Activated CD4-positive, alpha-beta T cell treated with anti-CD3 and anti-CD28 coated beads, Interleukin-2, Interleukin-4, amounts not matched to agents 100 ng/mL and 50 ng/mL, durations not matched to agents 16 hours and 8 hours (primary cell): ENCODE data around the gene RPRD2.
"Not testable (repeated sequence)": the region's sequence is repeated elsewhere in the genome, so short reads cannot be mapped to it uniquely, and the experiment has no call there.

Experiments
- DNase-seq: peaks from one replicate; pipeline ENCODE4 v3.0.0-alpha.2; 2020; ENCODE audit warnings: low spot score

Gene RPRD2

DNA sequence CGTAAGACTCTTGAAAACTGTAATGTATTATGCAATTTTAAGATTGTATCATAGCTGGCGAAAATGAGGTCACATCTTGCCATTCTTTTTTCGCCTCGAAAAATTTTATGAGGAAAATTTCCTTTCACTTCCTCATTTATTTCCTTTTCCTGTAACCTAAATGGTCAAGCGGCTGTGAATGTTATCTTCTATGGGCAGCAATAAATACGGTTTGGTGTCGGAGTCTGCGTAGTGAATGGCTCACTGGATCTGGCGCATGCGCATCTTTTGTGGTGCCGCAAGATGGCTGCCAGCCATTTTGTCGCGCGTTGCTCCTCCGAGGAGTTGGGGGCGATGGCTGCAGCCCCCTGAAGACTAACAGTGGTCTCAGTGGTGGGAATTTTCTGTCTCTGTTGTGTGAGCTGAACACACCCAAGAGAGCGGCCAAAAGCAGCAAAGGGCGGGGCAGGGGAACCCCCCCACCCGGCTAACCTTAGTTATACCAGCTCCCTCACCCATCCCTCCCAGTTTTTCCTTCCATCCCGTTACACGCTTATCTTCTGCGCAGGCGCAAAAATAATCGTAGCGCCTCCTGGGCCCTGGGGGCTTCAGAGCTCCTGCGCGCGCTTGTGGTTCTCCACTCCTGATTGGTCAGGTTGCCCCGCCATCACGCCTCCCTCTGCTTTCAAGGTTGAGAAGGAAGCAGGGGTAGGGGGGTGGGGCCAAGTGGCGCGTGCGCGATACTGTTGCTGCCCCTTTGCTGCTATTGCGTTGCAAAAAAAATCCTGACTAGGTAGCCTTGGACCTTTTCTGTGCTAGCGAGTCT is at the start of gene RPRD2:
Gene RPRD2 (plus strand): TSS at position 722 of the 805 bp plus-strand sequence. CDS start 568 bp downstream, outside the sequence.
- peak; percentile 99 for DNase-seq

DNA sequence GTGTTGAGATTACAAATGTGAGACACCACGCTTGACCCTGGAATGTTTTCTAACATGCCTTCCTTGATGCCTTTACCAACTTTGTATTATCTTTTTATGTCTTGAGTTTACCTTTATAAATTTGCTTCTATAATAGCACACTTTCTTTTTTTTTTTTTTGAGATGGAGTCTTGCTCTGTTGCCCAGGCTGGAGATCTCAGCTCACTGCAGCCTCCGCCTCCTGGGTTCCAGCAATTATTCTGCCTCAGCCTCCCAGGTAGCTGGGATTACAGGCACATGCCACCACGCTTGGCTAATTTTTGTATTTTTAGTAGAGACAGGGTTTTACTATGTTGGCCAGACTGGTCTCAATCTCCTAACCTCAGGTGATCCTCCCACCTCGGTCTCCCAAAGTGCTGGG is 49.3 kb upstream of the RPRD2 start:
- not testable (repeated sequence) for DNase-seq

GRCh38 chr1:150320667-150320978 is 43.3 kb upstream of the RPRD2 start:
- no peak for DNase-seq

DNA sequence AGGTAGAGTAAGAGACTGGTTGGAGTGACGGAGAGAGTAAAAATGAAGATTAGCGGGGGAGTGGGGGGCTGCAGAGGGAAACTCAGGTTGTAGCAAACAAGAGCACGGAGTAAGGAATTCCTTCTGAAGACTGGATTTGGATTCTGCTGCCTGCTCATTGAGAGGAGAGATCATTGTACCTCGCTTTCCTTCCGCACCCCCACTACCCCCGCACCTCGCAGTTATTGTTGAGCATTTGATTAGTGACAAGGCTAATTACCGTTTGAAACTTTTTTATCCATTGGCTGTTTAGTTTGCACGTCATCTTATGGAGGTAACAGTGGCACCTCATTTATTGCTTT is 42.2 kb upstream of the RPRD2 start:
- no peak for DNase-seq

DNA sequence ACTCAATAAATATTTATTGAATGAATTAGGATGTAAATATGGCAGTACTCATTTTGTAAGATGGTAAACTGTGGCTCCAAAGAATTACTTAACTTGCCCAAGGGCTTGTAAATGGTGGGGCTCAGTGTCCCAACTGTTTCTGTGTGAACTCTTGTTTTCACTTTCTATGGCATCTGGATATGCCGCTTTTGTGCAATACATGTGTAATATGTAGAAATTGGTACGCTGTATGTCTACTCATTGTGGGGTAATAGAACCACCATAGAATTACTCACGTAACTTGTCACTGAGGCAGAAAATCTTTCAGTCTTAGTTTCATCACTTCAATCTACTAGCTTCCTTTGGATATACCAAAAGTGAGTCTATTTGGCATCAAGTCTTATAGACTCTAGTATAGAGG is 41.6 kb upstream of the RPRD2 start:
- peak; percentile 73 for DNase-seq

DNA sequence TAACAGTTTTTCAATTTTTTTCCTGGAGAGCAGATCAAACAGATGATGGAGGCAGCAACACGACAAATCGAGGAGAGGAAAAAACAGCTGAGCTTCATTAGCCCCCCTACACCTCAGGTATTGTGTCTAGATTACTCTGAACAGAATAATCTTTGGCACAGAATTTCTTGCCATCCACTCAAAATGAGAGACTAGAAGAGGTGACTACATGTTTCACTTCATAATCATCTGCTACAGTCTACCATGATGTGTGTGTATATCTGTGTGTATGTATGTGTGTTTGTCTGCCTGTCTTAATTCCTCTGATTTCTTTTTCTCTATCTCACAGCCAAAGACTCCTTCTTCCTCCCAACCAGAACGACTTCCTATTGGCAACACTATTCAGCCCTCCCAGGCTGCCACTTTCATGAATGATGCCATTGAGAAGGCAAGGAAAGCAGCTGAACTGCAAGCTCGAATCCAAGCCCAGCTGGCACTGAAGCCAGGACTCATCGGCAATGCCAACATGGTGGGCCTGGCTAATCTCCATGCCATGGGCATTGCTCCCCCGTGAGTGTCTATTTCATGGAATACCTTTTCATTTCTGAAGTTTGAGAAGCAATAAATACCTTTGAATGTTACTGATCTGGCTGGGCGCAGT is 31.2 kb upstream of the RPRD2 start:
- DNase-seq: no peak

DNA sequence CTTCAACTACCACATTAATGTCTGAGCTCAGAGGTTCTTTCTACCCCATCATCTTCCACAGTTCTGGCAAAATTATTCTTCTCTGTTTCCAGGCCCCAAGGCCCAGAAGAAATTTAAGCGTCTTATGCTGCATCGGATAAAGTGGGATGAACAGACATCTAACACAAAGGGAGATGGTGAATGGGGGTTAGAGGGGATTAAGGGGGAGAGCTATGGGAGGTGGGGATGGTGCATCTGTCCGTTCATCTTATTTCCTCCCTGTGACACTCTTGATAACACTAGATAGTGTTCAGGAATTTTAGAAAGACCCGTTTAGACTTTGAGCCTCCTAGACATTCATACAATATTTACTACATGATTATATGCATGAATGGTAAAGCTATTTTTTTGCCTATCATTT is 17.6 kb upstream of the RPRD2 start:
- DNase-seq: no peak

GRCh38 chr1:150352866-150353265 is 11.1 kb upstream of the RPRD2 start:
- no peak for DNase-seq

DNA sequence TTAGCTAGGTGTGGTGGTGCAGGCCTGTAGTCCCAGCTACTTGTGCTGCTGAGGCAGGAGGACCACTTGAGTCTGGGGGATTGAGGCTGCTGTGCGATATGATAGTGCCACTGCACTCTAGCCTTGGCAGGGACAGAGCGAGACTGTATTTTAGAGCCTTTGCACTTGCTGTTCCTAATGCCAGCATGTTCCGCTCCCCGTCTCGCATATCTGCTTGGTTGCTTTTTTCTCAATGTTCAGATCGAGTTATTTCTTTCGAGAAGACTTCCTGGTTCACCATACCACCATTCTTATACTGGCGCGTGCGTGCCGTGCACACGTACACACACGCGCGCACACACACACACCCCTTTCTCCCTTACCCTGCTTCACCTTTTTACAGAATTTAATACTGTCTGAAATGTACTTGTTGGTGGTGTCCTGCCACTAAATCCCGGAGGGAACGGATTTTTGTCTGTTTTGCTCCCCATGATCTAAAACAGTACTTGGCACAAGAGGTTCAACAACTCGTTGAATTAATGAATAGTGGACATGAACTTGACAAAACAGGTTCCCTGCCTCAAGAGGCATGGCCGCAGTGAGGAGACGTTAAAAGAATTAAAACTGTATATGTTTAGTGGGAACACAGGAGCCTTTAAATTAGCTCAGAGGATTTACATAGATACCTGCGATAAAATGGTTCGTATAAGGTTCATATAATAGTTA is 1.1 kb upstream of the RPRD2 start:
- no peak for DNase-seq

DNA sequence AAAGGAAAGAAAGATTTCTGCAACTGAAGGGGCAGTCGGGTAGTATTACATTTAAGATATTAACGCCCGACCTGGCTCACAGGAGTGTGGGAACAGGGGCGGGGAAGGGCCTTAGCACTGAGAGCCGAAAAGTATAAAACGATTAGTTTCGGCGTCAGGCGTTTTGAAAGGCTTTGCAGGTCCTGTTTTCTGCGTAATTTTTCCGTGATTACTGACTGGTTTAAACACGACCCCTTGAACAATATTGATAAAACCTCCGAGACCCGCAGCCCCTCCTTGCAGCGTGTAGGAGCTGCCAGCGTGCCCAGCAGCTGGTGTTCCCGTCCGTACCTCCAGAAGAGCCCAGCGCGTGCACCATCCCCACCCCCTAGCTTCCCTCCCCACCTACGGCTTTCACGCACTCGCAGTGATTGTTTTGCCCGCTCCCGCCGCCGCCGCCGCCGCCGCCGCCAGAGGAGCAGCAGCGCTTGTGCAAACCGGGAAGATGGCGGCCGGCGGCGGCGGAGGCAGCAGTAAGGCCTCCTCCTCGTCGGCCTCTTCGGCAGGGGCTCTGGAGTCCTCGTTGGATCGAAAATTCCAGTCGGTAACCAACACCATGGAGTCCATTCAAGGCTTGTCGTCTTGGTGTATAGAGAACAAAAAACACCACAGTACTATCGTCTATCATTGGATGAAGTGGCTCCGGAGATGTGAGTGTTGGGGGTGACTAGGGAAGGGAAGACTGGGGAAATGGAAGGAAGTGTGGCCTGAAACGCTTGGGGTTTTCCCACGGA is 470 bp downstream of the RPRD2 start:
- peak; percentile 78 for DNase-seq

GRCh38 chr1:150365941-150366340 is 2.0 kb downstream of the RPRD2 start:
- peak; percentile 24 for DNase-seq

DNA sequence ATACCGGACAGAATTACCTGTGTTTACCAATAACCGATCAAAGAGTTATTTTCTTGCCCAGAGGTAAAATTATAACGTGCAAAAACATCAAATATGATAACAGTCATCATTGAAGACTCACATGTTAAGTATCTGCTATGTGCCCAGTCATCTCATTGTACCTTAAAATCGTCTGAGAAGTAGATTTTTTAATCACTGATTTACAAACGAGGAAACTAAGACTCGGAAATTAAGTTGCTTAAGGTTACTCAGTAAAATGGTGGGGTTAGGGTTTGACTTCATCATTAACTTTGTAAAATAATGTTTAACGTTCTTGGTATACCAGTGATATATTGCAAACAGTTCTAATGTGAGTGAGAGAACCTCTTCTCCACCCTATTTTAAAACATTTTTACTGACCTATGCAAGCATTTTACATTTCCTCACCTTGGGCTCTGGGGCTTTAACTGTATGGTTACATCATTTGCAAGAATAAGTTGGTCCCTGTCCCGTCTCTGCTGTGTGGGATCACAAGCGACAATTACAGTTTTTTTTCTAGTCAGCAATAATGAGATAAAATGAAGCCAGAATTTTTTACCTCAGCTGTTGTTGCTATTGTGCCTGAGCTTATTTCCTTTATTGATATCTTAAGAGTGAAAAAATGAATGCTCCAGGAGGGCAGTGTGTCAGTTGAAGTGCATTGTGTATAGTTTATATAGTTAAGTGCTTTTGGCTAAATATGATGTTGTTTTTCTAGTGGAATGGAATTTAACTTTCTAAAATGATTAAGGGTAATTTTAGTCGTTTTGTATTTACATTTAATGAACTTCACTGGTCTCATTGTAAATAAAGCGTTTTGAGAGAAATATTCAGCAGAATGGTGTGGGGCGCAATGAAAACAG is 2.7 kb downstream of the RPRD2 start:
- DNase-seq: peak; percentile 22

DNA sequence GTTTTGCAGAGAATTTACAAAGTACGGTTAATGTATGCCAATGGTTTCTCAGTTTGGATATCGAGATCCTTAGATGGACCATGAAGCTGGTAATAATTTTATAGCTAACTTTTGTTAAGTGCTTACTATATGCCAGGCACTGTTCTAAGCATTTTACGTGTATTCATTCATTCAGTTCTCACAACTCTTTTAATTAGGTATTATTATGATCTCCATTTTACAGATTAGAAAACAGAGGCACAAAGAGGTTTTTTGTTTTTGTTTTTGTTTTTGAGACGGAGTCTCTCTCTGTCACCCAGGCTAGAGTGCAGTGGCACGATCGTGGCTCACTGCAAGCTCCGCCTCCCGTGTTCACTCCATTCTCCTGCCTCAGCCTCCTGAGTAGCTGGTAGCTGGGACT is 7.2 kb downstream of the RPRD2 start:
- no peak for DNase-seq

- DNase-seq: no peak
Measured at GRCh38 chr1:150372580-150372979, 8.6 kb downstream of the RPRD2 start.

DNA sequence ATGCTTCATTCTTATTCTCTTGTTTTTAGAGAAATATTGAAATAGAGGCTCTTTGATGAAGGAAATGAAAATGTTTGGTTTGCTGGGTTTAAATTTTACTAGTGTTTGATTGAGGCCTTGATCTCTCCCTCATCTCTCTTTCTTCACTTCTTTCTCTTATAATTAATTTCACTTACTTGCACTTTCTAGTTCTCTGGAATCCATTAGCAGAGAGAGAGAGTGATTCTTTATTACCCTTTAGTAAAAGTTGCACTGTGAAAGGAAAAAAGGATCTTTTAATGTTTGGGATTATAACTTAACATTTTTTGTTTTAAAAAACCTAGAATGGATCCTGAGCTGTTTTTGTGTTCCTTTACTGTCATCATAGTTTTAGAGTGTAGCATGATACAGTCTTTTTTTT is 12.2 kb downstream of the RPRD2 start:
- no peak for DNase-seq

GRCh38 chr1:150383631-150384324 is 19.8 kb downstream of the RPRD2 start:
- DNase-seq: no peak

DNA sequence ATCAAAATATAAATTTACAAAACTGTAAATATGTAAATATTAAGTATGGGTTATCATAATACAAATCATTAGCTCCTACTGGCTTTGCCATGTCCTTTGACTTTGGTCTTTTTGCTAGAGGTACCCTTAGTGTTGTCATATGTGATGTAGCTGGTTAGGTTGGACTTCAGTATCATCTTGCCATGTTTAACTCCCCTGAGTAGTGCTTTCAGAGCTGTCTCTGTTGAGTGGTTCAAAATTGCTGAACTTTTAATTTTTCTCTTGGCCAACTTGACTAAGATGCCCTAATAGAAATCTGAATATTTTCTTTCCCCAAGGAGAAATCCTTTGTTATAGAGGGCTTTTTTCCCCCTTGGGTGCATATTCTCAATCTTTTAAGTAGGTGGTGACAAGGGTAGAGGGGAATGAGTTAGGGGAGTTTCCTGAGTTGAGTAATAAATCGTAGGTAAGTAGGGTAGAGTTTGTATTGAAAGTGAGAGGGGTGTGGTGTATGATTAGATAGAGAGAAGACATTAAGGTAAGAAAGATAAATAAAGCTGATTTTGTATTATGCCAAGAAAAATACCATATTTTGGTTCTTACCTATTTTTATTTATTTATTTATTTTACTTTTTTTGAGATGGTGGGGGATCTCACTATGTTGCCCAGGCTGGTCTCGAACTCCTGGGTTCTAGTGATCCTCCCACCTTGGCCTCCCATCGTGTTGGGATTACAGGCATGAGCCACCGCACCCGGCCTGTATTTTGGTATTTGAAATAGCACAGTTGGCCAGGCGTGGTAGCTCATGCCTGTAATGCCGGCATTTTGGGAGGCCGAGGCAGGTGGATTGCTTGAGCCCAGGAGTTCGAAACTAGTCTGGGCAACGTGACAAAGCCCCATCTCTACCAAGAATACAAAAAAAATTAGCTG is 21.8 kb downstream of the RPRD2 start:
- DNase-seq: no peak

GRCh38 chr1:150386592-150386991 is 22.6 kb downstream of the RPRD2 start:
- DNase-seq: no peak

DNA sequence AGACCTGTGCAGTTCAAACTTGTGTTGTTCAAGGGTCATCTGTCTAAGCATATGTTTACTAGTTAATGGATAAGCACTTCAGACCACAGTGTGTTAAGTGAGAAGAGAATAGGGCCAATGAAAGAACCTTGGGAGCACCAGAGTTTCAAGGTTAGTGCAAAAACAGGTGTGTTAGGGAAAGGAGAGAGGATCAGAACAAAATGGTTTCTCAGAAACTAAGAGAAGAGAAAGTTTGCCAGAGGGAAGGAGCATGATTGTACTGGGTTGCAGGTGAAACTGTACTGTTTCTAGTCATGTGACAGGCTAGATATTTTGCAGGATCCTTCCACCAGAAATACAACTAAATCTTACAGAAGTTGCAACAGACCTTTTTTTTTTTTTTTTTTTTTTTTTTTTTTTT is 23.3 kb downstream of the RPRD2 start:
- DNase-seq: no peak

GRCh38 chr1:150388241-150388640 is 24.3 kb downstream of the RPRD2 start:
- no peak for DNase-seq
